Tibial nerve (tissue), 3 donors: ENCODE measurements around the gene DCANP1.

Experiments
- EP300 ChIP-seq, 2 donors: sonication (generic); formaldehyde crosslinking; IDR thresholded peaks; one replicate each; pipeline ENCODE4 v1.6.1; 2017; ENCODE audit warnings: antibody characterized with exemption in 2 of 2, mild to moderate bottlenecking in 1 of 2
- POLR2A ChIP-seq, 2 donors: fragments of 450-650 bp; IDR thresholded peaks; one replicate each; pipeline ENCODE4 v1.6.1; 2017; ENCODE audit warnings: antibody characterized with exemption in 2 of 2, mild to moderate bottlenecking in 2 of 2, moderate library complexity in 2 of 2

DNA sequence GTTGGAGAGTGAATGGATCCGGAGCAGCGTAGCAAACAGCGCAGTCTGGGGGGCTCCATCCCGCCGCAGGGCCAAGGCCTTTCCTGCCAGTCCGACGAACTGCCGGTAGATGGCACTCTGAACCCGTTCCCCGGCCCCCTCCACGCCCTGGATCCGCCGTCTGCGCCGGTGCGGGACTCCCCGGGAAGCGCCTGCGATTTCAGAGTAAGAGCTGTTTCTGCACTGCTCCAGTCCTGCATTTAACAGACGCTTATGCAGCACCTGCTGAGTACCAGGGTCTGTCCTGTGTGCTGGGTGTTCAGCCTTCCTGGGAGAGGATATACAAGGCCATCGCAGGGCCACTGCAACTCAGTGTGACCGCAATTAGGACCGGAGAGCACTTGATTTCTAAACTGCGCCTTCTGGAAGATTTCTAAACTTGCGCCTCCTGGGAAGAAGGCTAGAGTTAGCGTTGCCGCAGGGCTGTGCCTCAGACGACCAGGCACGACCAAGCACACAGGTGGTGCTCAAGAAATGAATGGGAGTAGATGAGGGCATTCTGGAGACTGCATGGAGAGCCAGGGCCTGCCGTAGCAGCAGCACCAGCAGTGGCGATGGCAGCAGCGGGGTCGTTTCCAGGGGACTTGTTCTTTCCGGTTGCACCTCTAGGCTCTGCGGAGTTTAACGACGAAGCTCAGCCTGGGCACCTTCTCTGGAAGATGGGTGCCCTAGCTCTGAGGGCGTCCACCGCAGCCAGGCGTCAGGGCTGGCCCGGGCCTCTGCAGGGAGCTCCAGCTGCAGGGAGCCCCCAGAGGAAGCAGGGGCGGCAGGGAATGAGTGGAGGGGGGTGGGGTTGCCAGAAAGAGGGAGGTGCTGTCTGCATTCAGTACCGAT, 19.3 kb upstream of the DCANP1 start:
- no peak for TF ChIP-seq EP300 (IDR thresholded peaks at IDR 0.05)
- TF ChIP-seq POLR2A (IDR thresholded peaks at IDR 0.05): no peak
